Suppressor macrophage (primary cell): Measurements from ENCODE around the gene GRN.
A peak's percentile ranks its signal among the peaks of the same experiment; 100 is the strongest.
"Not testable (repeated sequence)": the region's sequence is repeated elsewhere in the genome, so short reads cannot be mapped to it uniquely, and the experiment has no call there.

Source experiments
- DNase-seq, 4 experiments: peaks; one replicate each; pipeline ENCODE4 v3.0.0-alpha.2; 2020 to 2022

The GRN gene

DNA sequence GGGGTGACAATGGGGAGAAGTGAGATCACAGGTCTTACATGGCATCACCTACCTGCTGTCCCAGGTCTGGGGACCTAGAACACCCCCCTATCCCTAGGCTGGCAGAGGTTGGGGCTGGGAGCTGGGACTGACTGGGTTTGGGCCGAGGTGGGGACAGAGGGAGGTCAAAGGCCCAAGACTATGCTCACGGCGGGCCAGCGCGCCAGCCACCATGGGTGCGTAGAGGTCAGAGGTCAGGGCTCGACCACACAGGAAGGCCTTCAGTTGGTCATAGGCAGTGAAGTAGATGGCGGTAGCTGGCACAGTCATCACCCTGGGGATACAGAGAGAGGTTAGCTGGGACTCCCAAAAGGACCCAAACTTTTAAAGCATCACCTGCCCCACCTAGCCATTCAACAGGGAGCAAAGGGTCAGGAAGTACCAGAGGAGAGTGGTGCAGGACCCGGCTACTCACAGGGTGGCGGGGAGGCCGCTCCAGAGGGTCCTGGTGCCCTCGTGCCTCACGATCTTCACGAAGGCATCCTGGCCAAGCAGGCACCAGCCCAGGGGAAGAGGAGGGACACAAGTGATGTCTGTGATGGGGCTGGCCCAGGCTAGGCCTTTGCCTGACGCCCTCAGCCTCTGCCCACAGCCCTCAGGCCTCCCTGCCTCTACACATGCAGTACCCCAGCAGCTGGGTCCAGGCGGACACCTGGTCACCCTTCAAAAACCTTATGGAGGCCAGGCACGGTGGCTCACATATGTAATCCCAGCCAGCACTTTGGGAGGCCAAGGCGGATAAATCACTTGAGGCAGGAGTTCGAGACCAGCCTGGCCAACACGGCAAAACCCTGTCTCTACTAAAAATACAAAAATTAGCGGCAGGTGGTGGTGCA, 23.6 kb upstream of the GRN start:
- no peak for DNase-seq

- no peak for DNase-seq
Measured at GRCh38 chr17:44322236-44322895, 22.7 kb upstream of the GRN start.

GRCh38 chr17:44323359-44324091, 21.6 kb upstream of the GRN start:
- DNase-seq = no peak

- DNase-seq = peak; percentile 31 to 55 (median 40)
Measured at GRCh38 chr17:44324092-44324570, 21.0 kb upstream of the GRN start.

- DNase-seq = peak; percentile 97 to 99 (median 98)
Measured at GRCh38 chr17:44324571-44325275, 20.4 kb upstream of the GRN start, which contains the start of gene SLC25A39. SLC25A39 (minus strand) TSS chr17:44324823; CDS start chr17:44323562, 1,261 bp downstream.

DNA sequence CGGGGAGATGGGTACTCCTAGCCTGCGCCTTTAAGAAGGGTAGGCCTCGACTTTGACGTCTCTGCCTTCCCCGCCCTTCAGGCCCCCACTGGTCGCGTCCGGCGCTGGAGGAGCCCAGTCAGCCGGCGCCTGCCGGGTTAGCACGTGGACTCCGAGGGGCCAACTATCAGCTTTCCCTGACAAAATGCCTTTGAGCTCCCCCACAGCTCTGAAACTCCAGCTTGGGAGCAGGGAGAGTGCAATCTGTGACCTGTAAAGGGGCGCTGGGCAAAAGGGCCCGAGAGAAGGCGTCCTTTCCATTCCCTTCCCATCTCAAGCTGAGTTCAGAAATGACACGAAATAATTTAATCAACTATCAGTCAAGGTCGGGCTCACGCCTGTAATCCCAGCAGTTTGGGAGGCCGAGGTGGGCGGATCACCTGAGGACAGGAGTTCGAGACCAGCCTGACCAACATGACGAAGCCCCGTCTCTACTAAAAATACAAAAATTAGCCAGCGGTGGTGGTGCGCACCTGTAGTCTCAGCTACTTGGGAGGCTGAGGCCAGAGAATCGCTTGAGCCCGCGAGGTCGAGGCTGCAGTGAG, 18.1 kb upstream of the GRN start:
- DNase-seq = peak; percentile 96 to 98 (median 98)

GRCh38 chr17:44327715-44328449, 17.2 kb upstream of the GRN start:
- no peak for DNase-seq

DNA sequence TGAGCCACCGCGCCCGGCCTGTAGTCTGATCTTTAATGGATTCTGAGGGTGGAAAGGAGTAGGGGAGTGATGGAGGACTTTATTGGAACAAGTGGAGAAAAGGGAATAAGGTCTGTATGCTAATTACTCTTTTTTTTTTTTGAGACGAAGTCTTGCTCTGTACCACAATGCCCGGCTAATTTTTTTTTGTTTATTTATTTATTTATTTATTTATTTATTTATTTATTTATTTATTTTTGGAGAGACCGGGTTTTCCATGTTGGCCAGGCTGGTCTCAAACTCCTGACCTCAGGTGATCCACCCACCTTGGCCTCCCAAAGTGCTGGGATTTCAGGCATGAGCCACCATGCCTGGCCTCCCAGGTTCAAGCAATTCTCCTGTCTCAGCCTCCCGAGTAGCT, 15.6 kb upstream of the GRN start:
- not testable (repeated sequence) for DNase-seq

DNA sequence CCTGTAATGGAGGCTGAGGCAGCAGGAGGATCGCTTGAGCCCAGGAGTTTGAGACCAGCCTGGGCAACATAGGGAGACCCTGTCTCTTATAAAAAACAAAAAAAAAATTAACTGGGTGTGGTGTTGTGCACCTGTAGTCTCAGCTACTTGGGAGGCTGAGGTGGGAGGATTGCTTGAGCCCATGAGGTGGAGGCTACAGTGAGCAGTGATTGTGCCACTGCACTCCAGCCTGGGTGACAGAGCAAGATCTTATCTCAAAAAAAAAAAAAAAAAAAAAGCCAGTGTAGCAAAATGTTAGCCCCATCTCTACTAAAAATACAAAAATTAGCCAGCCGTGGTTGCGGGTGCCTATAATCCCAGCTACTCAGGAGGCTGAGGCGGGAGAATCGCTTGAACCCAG, 14.8 kb upstream of the GRN start:
- DNase-seq = not testable (repeated sequence)

- peak; percentile 90 to 94 (median 92) for DNase-seq
Measured at GRCh38 chr17:44331249-44331760, 13.8 kb upstream of the GRN start.

DNA sequence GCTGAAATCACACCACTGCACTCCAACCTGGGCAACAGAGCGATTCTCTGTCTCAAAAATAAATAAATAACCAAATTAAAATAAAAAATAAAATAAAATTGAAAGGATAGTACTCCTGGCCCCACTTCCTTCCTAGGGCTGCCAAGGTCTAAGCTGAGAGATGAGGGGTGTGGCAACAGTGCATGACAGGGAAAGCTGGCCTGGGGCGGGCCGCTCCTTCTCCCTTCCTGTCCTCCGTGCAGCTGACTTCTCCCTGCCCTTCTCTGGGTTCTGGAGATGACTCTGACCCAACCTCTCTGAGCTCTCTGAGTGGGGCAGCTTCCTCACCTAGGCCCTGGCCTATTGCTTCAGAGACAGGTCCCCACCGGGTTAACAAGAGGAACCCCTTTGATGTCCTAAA, 11.7 kb upstream of the GRN start:
- DNase-seq = peak; percentile 74 to 91 (median 86)

- no peak for DNase-seq
Measured at GRCh38 chr17:44334315-44334714, 10.8 kb upstream of the GRN start.

DNA sequence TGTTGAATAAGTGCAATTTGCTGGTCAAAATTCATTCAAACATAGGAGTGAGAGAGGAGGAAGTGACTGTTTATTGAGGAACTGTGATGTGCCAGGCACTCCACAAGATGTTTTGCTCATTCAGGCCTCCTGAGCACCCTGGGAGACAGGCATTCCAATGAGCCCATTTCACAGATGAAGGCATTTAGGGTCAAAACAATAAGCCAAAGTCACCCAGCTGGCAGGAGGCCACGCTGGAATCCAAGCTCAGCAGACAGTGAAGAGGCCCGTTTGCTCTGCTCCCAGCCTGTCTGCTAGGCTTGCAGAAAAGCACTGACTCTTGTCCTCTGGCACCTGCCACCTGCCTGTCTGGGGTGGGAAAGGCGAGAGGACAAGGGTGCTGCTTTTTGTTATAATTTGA, 10.4 kb upstream of the GRN start:
- DNase-seq = peak; percentile 58 to 77 (median 72)

DNA sequence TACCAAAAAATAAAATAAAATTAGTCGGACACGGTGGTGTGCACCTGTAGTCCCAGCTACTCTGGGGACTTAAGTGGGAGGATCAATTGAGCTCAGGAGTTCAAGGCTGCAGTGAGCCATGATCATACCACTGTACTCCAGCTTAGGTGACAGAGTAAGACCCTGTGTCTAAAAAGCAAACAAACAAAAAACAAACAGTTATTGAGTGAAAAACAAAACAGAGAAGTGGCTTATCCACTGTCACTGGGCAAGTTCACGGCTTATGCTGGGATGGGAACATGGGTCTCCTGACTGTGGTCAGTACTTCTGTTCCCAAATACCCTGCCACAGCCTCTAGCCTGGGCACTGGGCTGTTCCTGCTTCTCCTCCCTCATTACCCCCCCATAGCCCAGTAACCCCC, 9.5 kb upstream of the GRN start:
- peak; percentile 63 to 81 (median 76) for DNase-seq

GRCh38 chr17:44335968-44336367, 9.1 kb upstream of the GRN start:
- no peak for DNase-seq

DNA sequence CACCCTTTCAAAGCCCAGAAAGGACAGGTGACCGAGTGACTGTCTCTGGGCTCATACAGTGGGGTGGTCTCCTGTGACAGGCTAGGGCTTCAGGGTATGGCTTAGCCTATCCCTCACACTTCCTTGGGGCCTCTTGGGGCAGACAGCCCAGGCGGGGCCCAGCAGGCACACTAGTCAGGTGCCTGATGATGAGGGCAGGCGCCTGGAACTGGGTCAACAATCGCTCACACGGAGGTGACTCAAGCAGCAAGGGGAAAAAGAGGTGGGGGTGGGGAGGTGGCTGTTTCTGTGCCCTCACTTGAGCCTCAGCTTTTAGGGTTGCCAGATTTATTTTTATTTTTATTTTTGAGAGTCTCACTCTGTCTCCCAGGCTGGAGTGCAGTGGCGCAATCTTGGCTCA, 6.4 kb upstream of the GRN start:
- DNase-seq = peak; percentile 87 to 91 (median 89)

- not testable (repeated sequence) for DNase-seq
Measured at GRCh38 chr17:44340553-44340952, 4.5 kb upstream of the GRN start.

DNA sequence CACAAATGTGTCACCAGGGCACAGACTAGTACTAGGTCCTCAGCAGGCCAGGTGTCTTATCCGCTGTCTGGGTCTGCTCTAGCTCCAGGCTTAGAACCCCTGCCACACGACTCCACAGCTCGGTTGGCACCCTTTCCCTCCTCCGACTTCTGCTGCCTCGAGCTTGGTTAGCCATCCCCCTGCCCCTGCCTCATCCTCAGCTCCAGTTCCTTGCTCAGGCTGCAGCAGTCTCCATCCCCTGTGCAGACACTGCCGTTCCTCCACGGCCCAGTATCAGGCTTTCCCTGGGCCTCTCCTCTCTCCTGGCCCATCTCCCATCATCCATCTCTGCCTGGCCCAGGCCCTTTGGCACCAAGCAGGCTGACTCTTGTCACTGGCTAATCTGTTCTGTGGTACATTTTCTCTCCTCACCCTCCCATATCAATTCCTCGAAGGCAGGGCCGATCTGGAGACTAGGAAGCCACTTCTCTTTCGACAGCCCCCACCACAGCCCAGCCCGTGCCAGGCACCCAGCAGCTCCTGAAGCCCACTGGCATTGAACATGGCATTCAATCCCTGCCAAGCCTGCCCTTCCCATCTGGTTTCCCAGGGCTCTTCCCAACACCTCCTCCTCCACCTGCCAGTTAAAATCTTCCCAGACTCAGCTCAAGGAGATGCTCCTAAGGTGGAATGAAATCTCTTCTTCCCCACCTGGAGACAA, 1.4 kb upstream of the GRN start:
- no peak for DNase-seq

GRCh38 chr17:44345454-44346026, 438 bp downstream of the GRN start:
- peak; percentile 71 to 88 (median 84) for DNase-seq
